ENCODE measurements around the gene RAB40A.

GRCh38 chrX:103554687-103555424 lies 35.6 kb upstream of the RAB40A start:
- TF ChIP-seq EZH2 (IDR thresholded peaks at IDR 0.05; ENCODE audit: low read length, unreplicated experiment) (no peak), CTCF (conservative IDR thresholded peaks at IDR 0.05; ENCODE audit: low read depth, low read length) (no peak)
